Measurements from ENCODE around the gene ERC2.
"Not testable (repeated sequence)": the region's sequence is repeated elsewhere in the genome, so short reads cannot be mapped to it uniquely, and the experiment has no call there.

The ERC2 gene

DNA sequence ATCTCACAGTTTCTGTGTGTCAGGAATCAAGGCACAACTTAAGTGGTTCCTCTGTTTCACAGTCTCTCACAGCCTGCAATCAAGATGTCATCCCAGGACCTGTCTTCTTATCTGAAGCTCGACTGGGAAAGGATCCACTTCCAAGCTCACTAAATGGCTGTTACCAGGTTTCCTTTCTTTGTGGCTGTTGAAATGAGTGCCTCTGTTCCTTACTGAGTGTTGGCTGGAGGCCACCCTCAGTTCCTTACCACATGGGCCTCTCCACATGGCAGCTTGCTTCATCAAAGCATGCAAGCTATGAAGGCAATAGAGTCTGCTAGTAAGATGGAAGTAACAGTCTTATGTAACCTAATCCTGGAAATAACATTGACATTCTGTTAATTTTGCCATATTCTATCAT lies 174.0 kb downstream of the ERC2 start:
- H3K4me3 Mint-ChIP-seq, result no peak overlapping the region
- peaks cover 4% of the 10 kb centered on the region for H3K4me1 Mint-ChIP-seq
- no peaks in the 10 kb centered on the region for H3K36me3 Mint-ChIP-seq (ENCODE audit: low read depth)
- peaks cover 11% of the 10 kb centered on the region for H3K27me3 Mint-ChIP-seq
- ATAC-seq, result no peak
- no peak for DNase-seq
- H3K9me3 Mint-ChIP-seq, result peaks cover 7% of the 10 kb centered on the region
- H3K27ac Mint-ChIP-seq, result no peak overlapping the region

DNA sequence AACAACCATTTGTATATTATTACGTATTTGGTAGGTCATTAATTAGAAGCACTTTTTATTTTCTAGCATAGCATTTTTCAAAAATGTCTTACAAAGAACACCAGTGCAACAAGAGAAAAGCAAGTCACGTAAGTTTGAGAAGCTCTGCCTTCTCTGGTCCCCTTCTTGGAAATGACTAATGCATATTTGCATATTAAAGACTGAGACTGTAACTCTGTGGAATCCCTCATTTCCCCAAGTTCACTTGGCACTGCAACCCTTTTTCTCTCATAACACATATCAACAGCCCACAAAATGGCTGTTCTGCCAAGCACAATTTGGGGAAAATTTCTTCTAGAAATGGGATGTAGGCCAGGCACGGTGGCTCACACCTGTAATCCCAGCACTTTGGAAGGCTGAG lies 176.3 kb downstream of the ERC2 start:
- Mint-ChIP-seq H3K9me3 (peaks cover 7% of the 10 kb centered on the region), H3K4me3 (no peak overlapping the region), H3K27me3 (peaks cover 13% of the 10 kb centered on the region), H3K27ac (no peak overlapping the region), H3K36me3 (ENCODE audit: low read depth) (no peaks in the 10 kb centered on the region), H3K4me1 (peaks cover 4% of the 10 kb centered on the region)
- no peak for DNase-seq
- ATAC-seq, result no peak

DNA sequence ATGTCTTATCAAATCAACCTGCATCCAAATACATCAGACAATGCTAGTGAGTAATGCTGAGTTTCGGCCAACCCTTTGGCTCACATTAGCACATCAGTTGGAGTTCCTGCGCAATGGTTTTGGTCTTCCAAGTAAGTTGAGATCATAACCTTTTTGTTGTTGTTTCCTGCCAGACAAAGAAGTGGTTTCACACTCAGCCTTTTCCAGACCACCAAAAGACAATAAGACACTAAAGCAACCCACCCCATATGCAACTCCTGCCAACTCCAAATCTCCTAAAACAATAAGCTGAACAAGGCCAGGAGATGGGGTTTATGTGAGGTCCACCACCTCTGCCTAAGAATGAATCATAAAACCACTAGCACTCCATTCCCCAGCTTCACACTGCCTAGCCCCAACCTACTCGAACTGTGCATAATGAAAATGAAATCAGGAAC lies 177.0 kb downstream of the ERC2 start:
- Mint-ChIP-seq H3K27me3 (peaks cover 13% of the 10 kb centered on the region), H3K27ac (no peak overlapping the region), H3K36me3 (ENCODE audit: low read depth) (no peaks in the 10 kb centered on the region), H3K4me3 (no peak overlapping the region), H3K4me1 (peaks cover 4% of the 10 kb centered on the region), H3K9me3 (peaks cover 7% of the 10 kb centered on the region)
- ATAC-seq (peak; percentile 72), DNase-seq (no peak)

DNA sequence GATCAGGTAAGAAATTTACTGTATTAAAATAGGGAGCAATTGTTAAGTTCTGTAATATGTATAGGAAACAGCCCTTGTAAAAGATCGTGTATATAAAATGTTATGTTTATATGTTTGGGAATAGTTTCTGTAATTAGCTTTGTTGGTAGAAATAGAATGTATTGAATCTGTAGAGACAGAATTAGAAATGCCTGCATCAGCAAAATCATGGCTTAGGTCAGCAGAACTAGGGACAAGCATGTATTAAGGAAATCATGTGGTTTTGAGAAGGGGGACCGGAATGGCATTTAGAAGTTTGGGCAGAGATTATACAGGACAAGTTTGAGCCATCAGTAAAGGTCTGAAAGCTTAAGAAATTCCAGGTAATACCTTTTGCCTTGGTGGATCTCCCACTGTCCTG lies 177.9 kb downstream of the ERC2 start:
- H3K4me3 Mint-ChIP-seq, result no peak overlapping the region
- DNase-seq, result no peak
- no peak overlapping the region for H3K27ac Mint-ChIP-seq
- H3K9me3 Mint-ChIP-seq, result peaks cover 7% of the 10 kb centered on the region
- H3K36me3 Mint-ChIP-seq (ENCODE audit: low read depth), result no peaks in the 10 kb centered on the region
- H3K27me3 Mint-ChIP-seq, result peaks cover 13% of the 10 kb centered on the region
- no peak for ATAC-seq
- peaks cover 4% of the 10 kb centered on the region for H3K4me1 Mint-ChIP-seq

DNA sequence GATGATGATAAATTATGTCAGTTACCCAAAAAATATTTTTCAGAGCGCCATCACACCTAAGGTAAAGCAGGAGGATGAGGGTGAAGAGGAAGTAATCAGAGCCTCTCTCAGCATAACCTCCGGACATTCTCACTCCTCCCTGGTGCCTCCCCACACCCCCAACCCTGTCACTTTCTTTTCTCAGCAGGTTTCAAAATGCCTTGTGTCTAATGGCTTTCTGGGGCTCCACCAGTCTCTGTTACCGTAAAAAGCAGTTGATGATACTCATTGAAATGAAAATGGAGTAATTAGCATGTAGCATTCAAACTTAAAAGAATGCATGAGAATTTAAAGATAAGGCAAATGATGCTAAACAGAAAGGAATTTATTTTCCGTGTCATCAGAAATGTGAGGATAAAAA lies 180.0 kb downstream of the ERC2 start:
- Mint-ChIP-seq H3K27ac (no peak overlapping the region), H3K27me3 (peaks cover 14% of the 10 kb centered on the region), H3K4me3 (no peak overlapping the region), H3K9me3 (peaks cover 7% of the 10 kb centered on the region), H3K36me3 (ENCODE audit: low read depth) (no peaks in the 10 kb centered on the region), H3K4me1 (peaks cover 4% of the 10 kb centered on the region)
- no peak for DNase-seq
- no peak for ATAC-seq

DNA sequence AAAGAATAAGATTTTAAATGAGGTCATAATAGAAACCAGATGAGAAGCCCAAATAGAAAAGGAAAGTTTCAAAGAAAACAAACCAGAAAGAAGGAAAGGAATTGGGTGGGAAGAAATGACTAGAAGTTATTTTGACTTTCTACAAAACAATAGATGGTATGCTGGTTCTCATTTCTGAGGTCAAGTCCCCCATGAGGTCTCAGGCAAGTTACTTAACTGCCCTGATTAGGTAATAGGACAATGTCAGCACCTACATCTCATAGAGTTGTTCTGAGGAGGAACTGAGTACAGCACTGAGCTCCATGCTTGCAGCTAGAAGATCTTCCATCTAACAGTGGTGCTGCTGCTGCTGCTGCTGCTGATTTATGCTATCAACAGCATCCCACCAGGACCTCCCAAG lies 185.9 kb downstream of the ERC2 start:
- ATAC-seq (no peak), DNase-seq (no peak)
- H3K27me3 Mint-ChIP-seq, result peaks cover 5% of the 10 kb centered on the region
- no peaks in the 10 kb centered on the region for H3K4me1 Mint-ChIP-seq
- H3K4me3 Mint-ChIP-seq, result no peak overlapping the region
- H3K9me3 Mint-ChIP-seq, result no peaks in the 10 kb centered on the region
- H3K36me3 Mint-ChIP-seq (ENCODE audit: low read depth), result no peaks in the 10 kb centered on the region
- no peak overlapping the region for H3K27ac Mint-ChIP-seq

DNA sequence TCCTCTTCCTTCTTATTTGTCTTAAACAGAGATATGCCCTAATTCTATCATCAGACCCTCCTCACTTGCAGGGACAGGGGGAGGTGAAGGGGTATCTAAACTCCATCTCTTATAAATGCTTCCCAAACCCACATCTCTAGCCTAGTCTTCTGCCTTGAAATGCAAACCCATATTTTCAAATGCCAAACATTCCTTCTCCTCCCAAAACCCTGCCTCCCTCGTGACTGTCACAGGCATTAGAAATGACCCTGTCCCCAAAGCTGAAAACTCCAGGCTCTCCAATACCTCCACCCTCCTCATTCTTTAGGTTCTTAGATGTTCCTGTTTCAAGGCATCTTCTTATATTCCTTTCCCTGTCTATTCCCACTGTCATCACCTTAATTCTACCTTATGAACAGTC lies 191.0 kb downstream of the ERC2 start:
- DNase-seq, result no peak
- Mint-ChIP-seq H3K27me3 (peaks cover 3% of the 10 kb centered on the region), H3K4me3 (no peak overlapping the region), H3K4me1 (no peaks in the 10 kb centered on the region), H3K27ac (no peak overlapping the region), H3K9me3 (no peaks in the 10 kb centered on the region), H3K36me3 (ENCODE audit: low read depth) (no peaks in the 10 kb centered on the region)
- ATAC-seq, result no peak

DNA sequence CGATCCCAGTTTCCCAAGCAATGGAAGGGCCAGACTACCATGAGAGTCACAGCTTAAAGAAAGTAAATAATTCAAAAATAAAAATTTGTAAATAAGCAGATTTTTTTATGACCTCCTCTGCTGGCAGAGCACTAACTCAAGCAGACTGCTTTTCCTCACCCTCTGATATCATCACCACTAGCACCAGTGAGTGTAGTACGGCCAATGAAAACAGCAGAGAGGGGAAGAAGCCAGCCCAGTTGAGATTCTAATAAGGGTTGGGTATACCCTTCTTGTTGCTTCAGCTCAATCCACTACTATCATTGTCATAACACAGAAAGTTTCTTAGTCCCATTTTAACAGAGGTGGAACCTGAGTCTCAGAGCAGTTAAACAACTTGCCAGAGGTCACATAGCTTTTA lies 193.1 kb downstream of the ERC2 start:
- H3K4me3 Mint-ChIP-seq, result no peak overlapping the region
- no peak overlapping the region for H3K27ac Mint-ChIP-seq

DNA sequence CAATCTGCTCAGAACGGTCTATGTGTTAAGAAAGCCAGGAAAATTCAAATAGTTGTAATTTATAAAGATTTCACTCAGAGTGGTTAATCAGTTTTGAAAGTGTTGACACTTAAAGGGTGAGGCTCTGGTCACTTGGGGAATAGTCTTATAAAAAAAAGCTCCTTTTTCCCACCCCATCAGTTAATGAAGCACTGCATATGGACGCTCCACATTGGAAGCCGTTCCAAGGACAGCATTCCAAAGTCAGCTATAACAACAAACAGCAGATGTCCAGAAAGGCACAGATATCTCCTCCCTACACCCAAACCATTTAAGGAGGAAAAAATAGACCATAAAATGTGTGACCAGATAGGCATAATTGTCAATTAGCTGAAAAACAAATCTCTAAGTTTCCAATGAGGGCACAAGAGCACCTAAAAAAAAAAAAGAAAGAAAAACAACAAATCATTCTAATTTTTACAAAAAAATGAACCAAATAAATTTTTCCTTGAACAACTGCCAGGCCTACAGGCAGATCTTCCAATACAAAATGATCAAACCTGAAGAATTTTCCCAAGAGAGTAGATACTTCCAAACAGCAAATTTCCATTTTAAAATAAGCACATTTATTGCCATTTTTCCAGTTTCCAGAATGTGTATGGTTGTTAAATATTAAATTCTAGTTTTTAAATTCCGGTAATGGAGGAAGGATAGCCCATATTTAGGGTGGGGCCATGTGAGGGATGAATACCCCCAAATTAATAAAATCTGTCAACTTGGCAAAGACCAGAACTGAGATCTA lies 198.3 kb downstream of the ERC2 start:
- Mint-ChIP-seq H3K36me3 (ENCODE audit: low read depth) (no peaks in the 10 kb centered on the region), H3K27me3 (peaks cover 2% of the 10 kb centered on the region), H3K27ac (no peak overlapping the region), H3K4me1 (no peaks in the 10 kb centered on the region), H3K4me3 (no peak overlapping the region), H3K9me3 (peaks cover 3% of the 10 kb centered on the region)
- DNase-seq (no peak), ATAC-seq (no peak)

More for the DNA sequence above, 193.1 kb downstream of the ERC2 start:
- no peaks in the 10 kb centered on the region for H3K4me1 Mint-ChIP-seq
- H3K9me3 Mint-ChIP-seq, result no peaks in the 10 kb centered on the region
- H3K27me3 Mint-ChIP-seq, result peaks cover under 1% of the 10 kb centered on the region
- ATAC-seq (no peak), DNase-seq (no peak)
- no peaks in the 10 kb centered on the region for H3K36me3 Mint-ChIP-seq (ENCODE audit: low read depth)

DNA sequence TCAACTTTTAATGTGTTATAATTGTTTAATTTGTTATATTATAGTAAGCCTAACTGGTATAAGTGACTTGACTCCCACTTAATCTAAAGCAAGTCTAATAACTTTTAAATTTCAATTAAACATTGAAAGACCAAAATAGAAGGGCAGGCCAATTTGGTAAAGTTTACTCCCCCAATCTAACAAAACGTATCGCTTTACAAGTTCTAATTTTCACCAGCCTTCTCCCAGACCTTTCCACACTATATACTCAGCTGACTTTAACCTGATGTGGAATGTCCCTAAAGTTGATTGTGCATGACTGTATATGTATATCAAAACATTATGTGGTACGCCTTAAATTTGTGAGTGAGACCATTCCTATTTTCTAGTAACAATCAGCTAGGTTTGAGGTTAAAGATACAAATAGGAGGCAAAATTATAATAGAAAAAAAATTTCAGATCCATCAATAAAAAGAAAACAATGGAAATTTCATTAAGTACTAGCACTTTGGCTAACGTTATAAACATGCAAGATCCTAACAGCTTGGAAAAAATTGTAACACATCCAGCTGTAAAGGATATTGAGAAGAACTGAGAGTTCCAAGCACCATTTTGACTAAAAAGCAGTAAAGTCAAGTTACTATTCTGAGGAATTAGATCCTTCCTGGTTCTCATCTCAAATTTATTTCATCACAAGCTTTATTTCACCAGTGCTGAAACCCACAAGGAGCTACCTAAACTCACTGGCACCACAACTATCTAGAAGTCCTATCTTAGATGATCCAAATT lies 199.5 kb downstream of the ERC2 start:
- ATAC-seq, result no peak
- H3K4me1 Mint-ChIP-seq, result no peaks in the 10 kb centered on the region
- H3K36me3 Mint-ChIP-seq (ENCODE audit: low read depth), result no peaks in the 10 kb centered on the region

DNA sequence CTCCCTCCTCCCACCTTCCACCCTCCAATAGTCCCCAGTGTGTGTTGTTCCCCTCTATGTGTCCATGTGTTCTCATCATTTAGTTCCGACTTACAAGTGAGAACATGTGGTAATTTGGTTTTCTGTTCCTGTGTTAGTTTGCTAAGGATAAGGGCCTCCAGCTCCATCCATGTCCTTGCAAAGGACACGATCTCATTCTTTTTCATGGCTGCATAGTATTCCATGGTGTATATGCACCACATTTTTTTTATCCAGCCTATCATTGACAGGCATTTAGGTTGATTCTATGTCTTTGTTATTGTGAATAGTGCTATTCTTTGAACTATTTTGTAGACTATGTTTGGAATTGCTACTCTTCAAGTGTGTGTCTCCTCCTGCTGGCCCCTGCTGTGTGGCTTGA lies 206.4 kb downstream of the ERC2 start:
- not testable (repeated sequence) for H3K4me3 Mint-ChIP-seq; ATAC-seq; H3K36me3 Mint-ChIP-seq (ENCODE audit: low read depth)

More for the DNA sequence above, 199.5 kb downstream of the ERC2 start:
- DNase-seq, result no peak
- H3K27me3 Mint-ChIP-seq, result peaks cover 2% of the 10 kb centered on the region
- no peak overlapping the region for H3K27ac Mint-ChIP-seq
- H3K9me3 Mint-ChIP-seq, result peaks cover 3% of the 10 kb centered on the region
- no peak overlapping the region for H3K4me3 Mint-ChIP-seq

DNA sequence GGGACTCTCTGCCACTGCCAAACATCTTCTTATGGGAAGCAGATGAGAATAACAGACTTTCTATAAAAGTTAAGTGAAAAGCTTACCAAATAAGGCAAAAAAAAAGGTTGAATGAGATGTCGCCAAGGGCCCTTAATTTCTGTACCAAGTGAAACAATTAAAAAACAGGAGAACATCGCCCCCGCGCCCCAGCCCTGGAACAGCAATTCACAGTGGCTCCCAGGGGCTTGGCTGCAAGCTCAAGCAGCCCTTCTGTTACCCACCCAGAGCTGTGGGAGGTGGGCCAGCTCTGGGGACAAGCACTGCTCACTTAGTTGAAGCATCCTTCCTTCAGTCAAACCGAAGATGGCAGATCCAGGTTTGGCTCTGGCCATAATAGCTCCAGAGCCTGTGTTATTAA lies 208.0 kb downstream of the ERC2 start:
- Mint-ChIP-seq H3K9me3 (no peaks in the 10 kb centered on the region), H3K27ac (no peak overlapping the region), H3K4me3 (no peak overlapping the region), H3K27me3 (peaks cover 9% of the 10 kb centered on the region), H3K4me1 (no peaks in the 10 kb centered on the region), H3K36me3 (ENCODE audit: low read depth) (no peaks in the 10 kb centered on the region)
- no peak for ATAC-seq
- DNase-seq, result no peak

More for the DNA sequence above, 206.4 kb downstream of the ERC2 start:
- H3K27me3 Mint-ChIP-seq, DNase-seq, H3K27ac Mint-ChIP-seq, H3K4me1 Mint-ChIP-seq, H3K9me3 Mint-ChIP-seq: not testable (repeated sequence)

DNA sequence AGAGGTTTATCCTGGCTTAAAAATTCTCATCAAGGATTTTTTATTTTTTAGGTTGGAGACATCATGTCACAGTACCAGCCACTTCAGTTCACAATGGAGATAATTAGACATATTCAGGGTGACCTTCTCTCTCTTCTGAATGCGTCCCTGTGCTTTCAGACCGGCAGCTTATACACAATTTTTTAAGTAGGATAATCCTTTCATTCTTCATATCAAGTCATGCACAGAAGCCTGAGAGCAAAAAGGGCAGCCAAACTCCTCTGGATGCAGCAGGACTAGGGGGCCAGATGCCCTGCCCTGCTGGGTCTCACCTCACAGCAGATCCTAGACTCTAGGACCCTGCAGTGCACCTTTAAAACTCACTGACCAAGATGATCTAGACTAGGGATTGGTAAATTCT lies 210.4 kb downstream of the ERC2 start:
- no peak overlapping the region for H3K4me3 Mint-ChIP-seq
- DNase-seq (no peak), ATAC-seq (no peak)
- H3K9me3 Mint-ChIP-seq, result no peaks in the 10 kb centered on the region
- H3K27ac Mint-ChIP-seq, result no peak overlapping the region
- no peaks in the 10 kb centered on the region for H3K4me1 Mint-ChIP-seq
- peaks cover 9% of the 10 kb centered on the region for H3K27me3 Mint-ChIP-seq
- H3K36me3 Mint-ChIP-seq (ENCODE audit: low read depth), result no peaks in the 10 kb centered on the region

DNA sequence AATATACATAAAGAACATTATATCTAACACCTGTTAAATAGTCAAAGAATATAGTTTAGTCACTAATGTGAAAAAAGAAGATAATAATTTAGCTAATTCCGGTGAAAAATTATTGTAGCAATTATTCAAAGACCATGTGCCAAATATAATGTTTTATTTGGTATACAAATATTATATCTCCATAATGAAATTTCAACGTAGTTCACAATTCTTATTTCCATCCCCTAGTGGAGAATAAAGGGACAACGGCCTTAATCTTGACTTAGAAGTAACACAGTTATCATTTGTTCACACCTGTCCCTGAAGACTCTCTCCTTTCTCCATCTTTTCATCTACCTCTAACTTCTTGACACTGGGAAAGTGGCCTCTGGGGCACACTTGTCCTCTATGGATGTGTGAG lies 213.4 kb downstream of the ERC2 start:
- DNase-seq (no peak), ATAC-seq (no peak)
- Mint-ChIP-seq H3K36me3 (ENCODE audit: low read depth) (no peaks in the 10 kb centered on the region), H3K4me3 (no peak overlapping the region), H3K27me3 (peaks cover 7% of the 10 kb centered on the region), H3K4me1 (no peaks in the 10 kb centered on the region), H3K27ac (no peak overlapping the region), H3K9me3 (no peaks in the 10 kb centered on the region)

DNA sequence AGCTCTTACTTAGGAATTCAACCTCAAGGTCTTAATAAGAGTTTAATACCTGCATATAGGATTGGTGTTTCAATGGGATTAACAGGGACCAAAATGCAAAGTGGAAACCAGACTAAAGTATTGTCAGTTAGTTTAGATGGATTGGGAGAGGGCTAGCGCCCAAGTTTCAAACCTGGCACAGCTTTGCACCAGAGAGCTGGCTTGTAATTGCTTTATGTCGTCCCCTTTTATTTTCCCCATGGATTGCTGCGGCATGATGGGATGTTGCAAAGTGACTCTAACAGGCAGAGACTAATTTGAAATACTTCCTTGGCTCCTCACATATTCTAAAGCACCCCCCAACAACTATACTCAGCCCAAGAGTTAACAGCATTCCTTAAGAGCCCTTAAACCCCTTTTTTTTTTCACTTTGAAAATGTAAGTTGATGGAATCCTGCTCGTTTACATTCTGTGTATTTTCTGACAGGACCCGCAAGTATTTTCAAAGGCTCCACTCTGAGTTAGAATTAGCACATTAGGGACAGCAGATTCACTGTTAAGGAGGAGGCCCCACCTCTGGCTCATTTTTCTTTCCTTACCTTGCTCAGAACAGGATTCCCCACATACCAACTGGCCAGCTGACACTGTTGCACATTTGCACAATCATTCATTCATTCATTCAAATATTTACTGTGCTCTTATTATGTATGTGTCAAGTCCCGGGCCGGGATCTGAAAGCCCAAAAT lies 214.2 kb downstream of the ERC2 start:
- Mint-ChIP-seq H3K4me3 (no peak overlapping the region), H3K27me3 (peaks cover 7% of the 10 kb centered on the region), H3K36me3 (ENCODE audit: low read depth) (no peaks in the 10 kb centered on the region), H3K4me1 (no peaks in the 10 kb centered on the region), H3K9me3 (no peaks in the 10 kb centered on the region), H3K27ac (no peak overlapping the region)
- DNase-seq (no peak), ATAC-seq (no peak)

Measured in activated naive CD8-positive, alpha-beta T cell treated with anti-CD3 and anti-CD28 coated beads, Interleukin-2, amount 50 U/mL, for 24 hours (primary cell).